VCaP (cell line): ENCODE results near the gene KRT79.

Source experiments
- H3K27ac ChIP-seq: fragments of 450-650 bp; 2 replicates; pipeline ENCODE4 v1.5.1; 2017
- TF ChIP-seq, protein P1 (sequence below): fragments of 450-650 bp; conservative IDR thresholded peaks from 2 replicates; pipeline ENCODE4 v1.5.1; 2017; ENCODE audit warnings: mild to moderate bottlenecking, moderate library complexity

KRT79 gene

DNA sequence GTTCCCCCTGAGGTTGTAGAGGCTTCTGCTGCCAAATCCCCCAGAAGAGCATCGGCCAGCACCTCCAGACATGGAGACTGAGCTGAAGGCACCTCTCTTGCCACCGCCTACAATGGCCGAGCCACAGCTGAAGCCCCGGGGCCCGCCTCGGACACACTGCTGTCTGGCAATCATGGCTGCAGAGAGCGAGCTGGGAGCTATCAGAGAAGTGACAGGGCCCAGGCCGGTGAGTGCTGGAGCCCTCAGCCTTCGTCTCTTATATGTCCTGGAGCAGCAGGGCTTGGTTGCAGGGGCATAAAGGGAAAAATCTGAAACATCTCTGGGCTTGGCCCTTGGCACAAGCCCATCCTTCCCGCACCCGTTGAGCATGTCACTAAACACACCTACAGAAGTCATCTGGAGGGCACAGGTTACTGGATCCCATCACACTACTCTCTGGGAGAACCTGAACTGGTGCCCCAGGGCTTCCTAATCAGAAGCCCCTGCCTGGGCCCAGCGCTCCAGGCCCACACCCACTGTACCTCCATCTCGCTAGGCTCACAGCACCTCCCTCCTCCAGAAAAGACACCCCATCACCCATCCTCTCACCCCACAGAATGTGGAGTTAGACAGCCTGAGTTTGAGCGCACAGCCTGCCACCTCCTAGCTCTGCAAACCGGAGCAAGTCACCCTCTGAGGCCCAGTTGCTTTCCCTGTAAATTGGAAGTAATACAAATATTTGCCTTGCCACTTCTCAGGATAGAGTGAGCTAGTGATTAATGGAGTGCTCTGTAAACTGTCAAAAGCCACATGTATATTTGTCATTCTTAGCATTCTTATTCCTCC, 20.0 kb downstream of the KRT79 start, which contains the start of gene KRT4:
Gene KRT4 (minus strand): TSS at position 232 of the 825 bp plus-strand sequence. CDS start 58 bp downstream, at position 174.
- no peak within 1 kb of the TSS for H3K27ac ChIP-seq
- TF ChIP-seq, protein P1, sequence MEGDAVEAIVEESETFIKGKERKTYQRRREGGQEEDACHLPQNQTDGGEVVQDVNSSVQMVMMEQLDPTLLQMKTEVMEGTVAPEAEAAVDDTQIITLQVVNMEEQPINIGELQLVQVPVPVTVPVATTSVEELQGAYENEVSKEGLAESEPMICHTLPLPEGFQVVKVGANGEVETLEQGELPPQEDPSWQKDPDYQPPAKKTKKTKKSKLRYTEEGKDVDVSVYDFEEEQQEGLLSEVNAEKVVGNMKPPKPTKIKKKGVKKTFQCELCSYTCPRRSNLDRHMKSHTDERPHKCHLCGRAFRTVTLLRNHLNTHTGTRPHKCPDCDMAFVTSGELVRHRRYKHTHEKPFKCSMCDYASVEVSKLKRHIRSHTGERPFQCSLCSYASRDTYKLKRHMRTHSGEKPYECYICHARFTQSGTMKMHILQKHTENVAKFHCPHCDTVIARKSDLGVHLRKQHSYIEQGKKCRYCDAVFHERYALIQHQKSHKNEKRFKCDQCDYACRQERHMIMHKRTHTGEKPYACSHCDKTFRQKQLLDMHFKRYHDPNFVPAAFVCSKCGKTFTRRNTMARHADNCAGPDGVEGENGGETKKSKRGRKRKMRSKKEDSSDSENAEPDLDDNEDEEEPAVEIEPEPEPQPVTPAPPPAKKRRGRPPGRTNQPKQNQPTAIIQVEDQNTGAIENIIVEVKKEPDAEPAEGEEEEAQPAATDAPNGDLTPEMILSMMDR = no peak

DNA sequence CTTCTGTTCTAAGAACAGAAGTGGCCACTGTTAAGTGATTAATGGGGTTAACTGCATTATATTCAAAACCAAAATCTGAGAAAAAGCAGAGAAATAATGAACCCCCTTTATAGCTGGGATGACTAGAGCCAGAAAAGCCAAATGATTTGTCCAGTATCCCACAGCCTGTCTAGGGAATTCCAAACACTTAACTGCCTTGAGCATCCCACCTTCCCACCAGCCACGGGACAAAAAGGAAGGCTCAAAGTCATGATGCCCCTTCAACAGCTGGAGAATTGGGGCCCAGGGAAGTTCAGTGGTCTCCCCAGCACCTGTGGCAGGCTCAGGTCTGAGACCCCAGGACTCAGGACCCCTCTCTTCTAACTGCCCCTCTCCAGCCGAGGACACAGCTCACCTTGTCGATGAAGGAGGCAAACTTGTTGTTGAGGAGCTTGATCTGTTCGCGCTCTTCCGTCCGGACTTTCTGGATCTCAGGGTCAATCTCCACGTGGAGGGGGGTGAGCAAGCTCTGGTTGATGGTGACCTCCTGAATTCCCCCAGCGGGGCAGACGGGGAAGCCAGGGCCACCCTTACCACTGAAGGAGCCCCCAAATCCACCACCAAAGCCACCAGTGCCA, 20.8 kb downstream of the KRT79 start:
- no peak overlapping the region for H3K27ac ChIP-seq
- TF ChIP-seq, protein P1 = no peak

DNA sequence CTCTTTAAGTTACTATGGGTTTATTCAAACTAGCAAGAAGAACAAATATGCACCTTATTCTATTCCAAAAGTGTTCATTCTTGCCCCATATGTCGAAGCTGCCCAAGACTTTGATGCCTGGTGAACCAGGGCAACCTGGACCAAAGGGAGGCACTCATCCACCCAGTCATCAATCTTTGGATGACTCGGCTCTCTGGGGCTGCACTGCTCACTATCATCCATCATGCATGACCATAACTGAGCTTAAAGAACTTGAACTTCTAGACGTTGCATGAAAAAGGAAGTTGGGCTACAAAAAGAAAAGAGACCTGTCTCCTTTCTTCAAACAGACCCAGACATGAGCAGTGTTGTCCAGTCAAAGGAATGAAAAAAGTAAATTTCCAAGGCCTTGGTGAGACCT, 21.4 kb downstream of the KRT79 start:
- H3K27ac ChIP-seq = no peak overlapping the region
- TF ChIP-seq, protein P1 = no peak

DNA sequence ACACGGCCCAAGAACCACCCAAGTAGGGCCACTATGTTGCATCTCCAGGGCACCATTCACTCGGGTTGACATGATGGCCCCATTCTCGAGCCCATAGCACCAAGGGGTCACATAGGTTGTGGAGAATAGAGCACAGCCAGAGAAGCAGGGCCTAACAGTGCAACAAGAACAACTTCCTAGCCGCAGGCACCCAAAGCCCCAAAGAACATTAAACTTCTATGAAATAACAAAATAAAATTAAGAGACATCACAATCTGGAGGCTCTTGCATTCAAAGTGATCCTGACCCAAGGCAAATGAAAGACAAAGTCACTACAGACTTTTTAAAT, 22.1 kb downstream of the KRT79 start:
- H3K27ac ChIP-seq = no peak overlapping the region
- TF ChIP-seq, protein P1 = no peak

DNA sequence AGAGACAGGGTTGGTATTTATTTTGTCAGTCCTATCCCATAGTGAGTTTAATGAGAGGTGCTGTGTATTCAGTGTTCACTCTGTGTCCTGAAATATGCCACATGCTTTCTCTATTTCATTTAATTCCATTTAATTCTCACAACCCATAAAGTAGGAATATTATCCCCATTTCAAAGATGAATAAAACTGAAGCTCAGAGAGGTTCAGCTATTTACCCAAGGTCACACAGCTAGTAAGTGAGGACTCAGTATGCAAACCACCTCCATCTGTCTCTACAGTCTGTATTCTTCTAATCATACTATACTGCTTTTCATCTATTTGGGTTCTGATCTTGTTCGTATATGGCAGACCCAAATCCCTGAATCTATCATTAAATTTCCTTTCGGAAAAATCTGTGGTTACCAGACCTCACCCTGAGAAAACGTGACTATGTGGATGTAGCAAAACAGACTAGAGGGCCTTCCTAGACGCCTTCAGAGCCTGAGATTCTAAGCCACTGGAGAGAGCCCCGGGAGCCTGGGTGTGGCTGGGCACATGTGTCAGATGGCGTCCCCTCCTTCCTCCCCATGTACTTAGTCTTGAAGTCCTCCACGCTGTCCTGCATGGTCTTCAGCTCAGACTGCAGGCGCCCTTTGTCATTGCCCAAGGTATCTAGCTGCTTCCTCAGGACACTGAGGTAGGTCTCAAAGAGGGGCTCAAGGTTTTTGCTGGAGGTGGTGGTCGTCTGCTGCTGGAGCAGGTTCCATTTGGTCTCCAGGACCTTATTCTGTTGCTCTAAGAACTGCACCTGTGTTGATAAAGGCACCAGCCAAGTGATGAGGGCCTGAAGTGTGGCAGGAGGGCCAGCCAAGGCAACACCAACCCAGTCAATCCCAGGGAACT, 22.7 kb downstream of the KRT79 start:
- no peak overlapping the region for H3K27ac ChIP-seq
- TF ChIP-seq, protein P1 = no peak

DNA sequence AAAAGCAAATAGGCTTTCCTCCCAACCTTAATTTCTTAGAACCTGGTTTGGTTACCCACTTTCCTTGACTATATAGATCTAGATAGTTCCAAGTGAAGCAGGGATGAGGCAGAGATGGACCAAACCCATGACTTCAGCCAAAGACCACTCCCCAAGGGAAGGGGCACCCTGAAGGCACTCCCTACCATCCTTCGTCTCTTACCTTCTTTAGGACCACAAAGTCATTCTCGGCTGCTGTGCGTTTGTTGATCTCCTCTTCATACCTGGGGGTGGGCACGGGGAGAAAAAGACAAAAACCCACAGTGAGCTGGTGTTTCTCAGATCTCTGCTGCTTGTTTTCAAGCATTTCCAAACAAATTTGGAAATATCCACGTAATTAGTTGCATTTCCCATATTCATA, 23.6 kb downstream of the KRT79 start:
- TF ChIP-seq, protein P1 = no peak
- H3K27ac ChIP-seq = no peak overlapping the region

DNA sequence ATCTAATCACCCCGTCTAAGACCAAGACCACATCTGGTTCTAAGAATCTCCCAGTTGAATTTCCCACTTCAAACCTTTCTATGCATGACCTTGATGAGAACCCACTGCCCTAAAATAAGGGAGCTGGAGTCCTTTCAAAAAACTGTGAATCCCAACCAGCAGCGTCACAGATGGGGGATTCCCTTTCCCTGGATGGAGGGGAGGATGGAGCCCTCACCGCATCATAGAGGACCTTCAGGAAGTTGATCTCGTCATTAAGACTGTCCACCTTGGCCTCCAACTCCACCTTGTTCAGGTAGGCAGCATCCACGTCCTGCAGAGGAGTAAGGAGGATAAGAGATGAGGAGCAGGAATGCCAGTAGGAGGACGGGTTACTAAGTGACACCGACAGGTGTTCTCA, 24.9 kb downstream of the KRT79 start:
- TF ChIP-seq, protein P1 = no peak
- no peak overlapping the region for H3K27ac ChIP-seq
